Endothelial cell of umbilical vein (primary cell): ENCODE data around the gene WHRN. TPM values are rescaled to one million over a fixed set of nuclear protein-coding genes. Genes with fewer than 3 reads are reported as not detected.

Source experiments
- BruUV-seq: library from RNA; stranded (reverse); fragments of 400-500 nt; replicated peaks from 2 replicates; lab custom pipeline; 2021; lab: Mats Ljungman, UMichigan
- CTCF ChIA-PET: fragments of 300-600, 350-600 bp; sonication (Branson Sonifier 250); formaldehyde crosslinking; loops from one replicate; lab custom pipeline; 2021; ENCODE audit warnings: antibody characterized with exemption, inconsistent platforms; lab: Charles Lee
- POLR2A ChIA-PET: fragments of 300-600, 350-600 bp; sonication (Branson Sonifier 250); formaldehyde crosslinking; loops from one replicate; lab custom pipeline; 2021; ENCODE audit warnings: antibody characterized with exemption, inconsistent platforms; lab: Charles Lee
- DNase-seq: peaks from one replicate; pipeline ENCODE4 v3.0.0-alpha.2; 2011; ENCODE audit warnings: low read depth, low spot score
- FAIRE-seq: peaks from 2 replicates; lab custom pipeline; 2011; peaks lifted over from hg19 to GRCh38; lab: Jason Lieb, UNC
- H2AFZ ChIP-seq: 2 replicates; pipeline ENCODE4 v1.6.0; 2012; ENCODE audit warnings: low read depth, low read length, control low read depth, inconsistent platforms
- H3K27ac ChIP-seq: 2 replicates; pipeline ENCODE4 v1.5.1; 2011; ENCODE audit warnings: low read depth, mild to moderate bottlenecking, control low read depth, low read length, moderate library complexity; ENCODE audit not compliant: insufficient read depth
- H3K27me3 ChIP-seq, 2 experiments: 2 replicates each; pipeline versions ENCODE4 v1.6.0 to v1.6.1; 2011; ENCODE audit warnings: low read length in 2 of 2, mixed read lengths in 1 of 2; ENCODE audit not compliant: control insufficient read depth in 2 of 2, insufficient read depth in 2 of 2
- H3K36me3 ChIP-seq, 2 experiments: 2 replicates in 1 of 2; 3 replicates in 1 of 2; pipeline ENCODE4 v1.5.1; 2011; ENCODE audit warnings: low read length in 2 of 2, mild to moderate bottlenecking in 1 of 2, moderate library complexity in 1 of 2; ENCODE audit not compliant: control insufficient read depth in 2 of 2, insufficient read depth in 2 of 2; ENCODE audit errors: extremely low read depth in 1 of 2
- H3K4me1 ChIP-seq: 3 replicates; pipeline ENCODE4 v1.5.1; 2011; ENCODE audit warnings: mild to moderate bottlenecking, low read length; ENCODE audit not compliant: control insufficient read depth, insufficient read depth; ENCODE audit errors: extremely low read depth
- H3K4me2 ChIP-seq: 2 replicates; pipeline ENCODE4 v1.6.1; 2011; ENCODE audit warnings: low read length, control low read depth, mixed read lengths; ENCODE audit not compliant: insufficient read depth
- H3K4me3 ChIP-seq, 3 experiments: fragments of 200-600 bp in 1 of 3; sonication (generic), shearing (Covaris generic) in 1 of 3; replicated peaks in 1 of 3; 2 replicates each; pipeline ENCODE4 v1.5.1; 2011 to 2016; ENCODE audit warnings: control low read depth in 3 of 3, low read length in 3 of 3, mild to moderate bottlenecking in 2 of 3, inconsistent platforms in 1 of 3, low read depth in 1 of 3, moderate library complexity in 1 of 3; ENCODE audit not compliant: insufficient read depth in 1 of 3
- H3K79me2 ChIP-seq: 2 replicates; pipeline ENCODE4 v1.6.0; 2012; ENCODE audit warnings: low read length, inconsistent platforms; ENCODE audit not compliant: control insufficient read depth, insufficient read depth
- H3K9ac ChIP-seq: replicated peaks from 2 replicates; pipeline ENCODE3; 2011; ENCODE audit warnings: low read length, control low read depth; ENCODE audit not compliant: insufficient read depth; ENCODE audit errors: extremely low read depth
- H3K9me1 ChIP-seq: replicated peaks from 3 replicates; pipeline ENCODE4 v1.6.0; 2011; ENCODE audit warnings: mild to moderate bottlenecking, low read length; ENCODE audit not compliant: control insufficient read depth, insufficient read depth; ENCODE audit errors: extremely low read depth
- H3K9me3 ChIP-seq: replicated peaks from 2 replicates; pipeline ENCODE4 v1.5.1; 2012; ENCODE audit warnings: low read length, inconsistent platforms; ENCODE audit not compliant: control insufficient read depth, insufficient read depth
- H4K20me1 ChIP-seq: replicated peaks from 2 replicates; pipeline ENCODE3; 2011; ENCODE audit warnings: mild to moderate bottlenecking, low read length; ENCODE audit not compliant: control insufficient read depth, insufficient read depth; ENCODE audit errors: extremely low read depth
- EZH2 ChIP-seq: IDR thresholded peaks from 2 replicates; pipeline ENCODE4 v1.6.1; 2012; ENCODE audit warnings: borderline replicate concordance, low read depth, mild to moderate bottlenecking, moderate library complexity, low read length, inconsistent platforms; ENCODE audit not compliant: severe bottlenecking
- JUN ChIP-seq: IDR thresholded peaks from 2 replicates; pipeline ENCODE4 v1.6.1; 2011; ENCODE audit warnings: borderline replicate concordance, low read depth; ENCODE audit not compliant: insufficient read length, insufficient read depth
- POLR2A ChIP-seq: IDR thresholded peaks from 2 replicates; pipeline ENCODE4 v1.6.1; 2012; ENCODE audit warnings: low read depth, mild to moderate bottlenecking, control low read depth, low read length
- POLR2AphosphoS5 ChIP-seq: IDR thresholded peaks from 2 replicates; pipeline ENCODE4 v1.6.1; 2012; ENCODE audit warnings: low read depth, mild to moderate bottlenecking, control low read depth, low read length, moderate library complexity; ENCODE audit not compliant: insufficient read depth
- dilution Hi-C: fragments of 300-500 bp; cut with MboI; formaldehyde crosslinking; loops from one replicate; pipeline ENCODE4 v1.15.0; 2019; ENCODE audit warnings: low sequenced_read_pairs; ENCODE audit not compliant: extremely low pct_ligation_motif_present
- intact Hi-C: fragments of 100-400 bp; cut with micrococcal nuclease; formaldehyde crosslinking; loops from one replicate; pipeline ENCODE4 v1.10.0; 2022
- polyA plus RNA-seq, 4 experiments: library from polyadenylated mRNA; depleted of rRNA in 3 of 4; stranded (reverse) in 3 of 4; unstranded in 1 of 4; fragments of >200 nt; gene quantifications; 2 replicates each; pipeline versions ENCODE4 v1.2.1 to v1.2.3, GENCODE V29; 2011 to 2012; ENCODE audit warnings: missing spikeins in 1 of 4
- total RNA-seq: library from RNA; stranded (reverse); gene quantifications from 2 replicates; pipeline ENCODE4 v1.2.3, GENCODE V29; 2021
- TF ChIP-seq, protein P1 (sequence below), 2 donors: IDR thresholded peaks; 1 replicate in 1 of 2; 2 replicates in 1 of 2; pipeline ENCODE4 v1.5.1; 2011; ENCODE audit warnings: low read length in 2 of 2, mild to moderate bottlenecking in 2 of 2, moderate library complexity in 2 of 2, control low read depth in 1 of 2, inconsistent platforms in 1 of 2, low read depth in 1 of 2; ENCODE audit not compliant: insufficient read depth in 1 of 2; ENCODE audit errors: extremely low read depth in 1 of 2

The WHRN gene
- total and polyA plus RNA-seq, 2 donors (not counting 3 experiments of a cell fraction or from before 2014, with no cell fraction given) = 0.35 to 0.69 TPM

DNA sequence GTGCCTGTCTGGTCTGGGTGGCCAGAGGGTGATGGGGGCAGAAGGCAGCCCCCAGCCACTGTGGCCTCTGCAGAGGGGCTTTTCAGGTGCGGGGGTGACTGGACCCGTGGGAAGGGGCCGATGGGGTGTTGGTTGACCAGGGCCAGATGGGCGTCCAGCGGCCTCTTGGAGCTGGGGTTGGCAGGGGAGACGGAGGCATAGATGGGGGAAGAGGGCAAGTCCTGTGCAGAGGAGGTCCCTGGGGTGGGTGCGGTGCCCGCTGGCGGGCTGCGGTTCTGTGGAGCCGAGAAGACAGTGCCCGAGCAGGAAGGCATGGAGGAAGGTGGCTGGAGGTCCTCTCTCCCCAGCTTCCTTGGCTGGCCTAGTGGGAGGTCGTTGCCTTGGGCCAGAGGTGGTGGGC is 98.8 kb downstream of the WHRN start:
- dilution Hi-C loops (no loop called here), intact Hi-C loops (loop anchor here (5.0 kb wide), 1 partner anchor 1116 kb away; no protein-coding TSS in a partner anchor)
- Histone ChIP-seq H3K27me3 (peaks cover 0 to 2% of the 10 kb centered on the region in 2 experiments), H3K4me1 (no peaks in the 10 kb centered on the region), H3K9me1 (no peaks in the 10 kb centered on the region), H3K27ac (no peak overlapping the region), H3K9me3 (no peaks in the 10 kb centered on the region), H3K4me3 (no peak overlapping the region), H3K9ac (no peak overlapping the region), H4K20me1 (no peaks in the 10 kb centered on the region), H3K4me2 (no peak overlapping the region), H3K36me3 (no peaks in the 10 kb centered on the region), H2AFZ (no peak overlapping the region), H3K79me2 (no peaks in the 10 kb centered on the region)
- BruUV-seq = no TSS peak
- FAIRE-seq (no peak), DNase-seq (no peak)
- CTCF ChIA-PET = interaction anchor here (0.9 to 9.5 kb wide), 16 partner anchors 10 to 1117 kb away, joined by 3 to 397 read pairs (median 10); partner anchors contain the start of genes ATP6V1G1 and TEX53
- TF ChIP-seq POLR2AphosphoS5 (no peak), POLR2A (no peak), JUN (no peak)
- TF ChIP-seq, protein P1, sequence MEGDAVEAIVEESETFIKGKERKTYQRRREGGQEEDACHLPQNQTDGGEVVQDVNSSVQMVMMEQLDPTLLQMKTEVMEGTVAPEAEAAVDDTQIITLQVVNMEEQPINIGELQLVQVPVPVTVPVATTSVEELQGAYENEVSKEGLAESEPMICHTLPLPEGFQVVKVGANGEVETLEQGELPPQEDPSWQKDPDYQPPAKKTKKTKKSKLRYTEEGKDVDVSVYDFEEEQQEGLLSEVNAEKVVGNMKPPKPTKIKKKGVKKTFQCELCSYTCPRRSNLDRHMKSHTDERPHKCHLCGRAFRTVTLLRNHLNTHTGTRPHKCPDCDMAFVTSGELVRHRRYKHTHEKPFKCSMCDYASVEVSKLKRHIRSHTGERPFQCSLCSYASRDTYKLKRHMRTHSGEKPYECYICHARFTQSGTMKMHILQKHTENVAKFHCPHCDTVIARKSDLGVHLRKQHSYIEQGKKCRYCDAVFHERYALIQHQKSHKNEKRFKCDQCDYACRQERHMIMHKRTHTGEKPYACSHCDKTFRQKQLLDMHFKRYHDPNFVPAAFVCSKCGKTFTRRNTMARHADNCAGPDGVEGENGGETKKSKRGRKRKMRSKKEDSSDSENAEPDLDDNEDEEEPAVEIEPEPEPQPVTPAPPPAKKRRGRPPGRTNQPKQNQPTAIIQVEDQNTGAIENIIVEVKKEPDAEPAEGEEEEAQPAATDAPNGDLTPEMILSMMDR (IDR thresholded peaks at IDR 0.05; ENCODE audit: extremely low read depth in 1 of 2, insufficient read depth in 1 of 2, low read depth in 1 of 2, low read length in 2 of 2) = no peak
- POLR2A ChIA-PET = no interaction called here

DNA sequence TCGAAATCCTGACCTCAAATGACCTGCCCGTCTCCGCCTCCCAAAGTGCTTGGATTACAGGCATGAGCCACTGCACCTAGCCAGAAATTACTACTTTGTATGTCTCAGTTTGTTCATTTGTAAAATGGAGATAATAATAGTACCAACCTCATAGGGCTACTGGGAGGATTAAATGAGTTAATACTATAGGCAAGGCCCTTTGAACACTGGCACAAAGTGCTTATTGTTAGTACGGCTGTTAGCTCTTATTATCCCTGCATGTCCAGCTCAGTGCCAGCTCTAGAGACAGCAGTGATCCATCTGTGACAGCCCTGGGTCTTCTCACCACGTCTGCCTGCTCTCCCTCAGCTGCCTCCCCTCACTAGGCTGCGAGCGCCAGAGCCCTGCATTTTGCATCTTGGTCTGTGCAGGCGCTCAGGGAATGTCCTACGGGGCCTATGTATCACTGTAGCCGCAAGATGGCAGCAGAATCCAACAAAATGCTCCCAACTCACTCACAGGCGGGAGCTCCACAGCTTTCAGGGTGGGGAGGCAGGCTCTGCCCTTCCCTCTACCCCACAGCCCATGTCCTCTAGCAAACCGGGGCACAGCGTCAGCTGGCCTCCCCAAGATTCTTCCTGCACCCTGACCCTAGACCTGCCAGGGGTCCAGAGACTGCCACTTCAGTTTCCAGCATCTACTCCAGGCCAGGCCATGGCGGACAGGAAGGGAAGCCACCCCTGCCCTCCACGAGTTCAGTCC is 99.8 kb downstream of the WHRN start:
- DNase-seq = peak; percentile 75
- no TSS peak for BruUV-seq
- FAIRE-seq = peak; percentile 88

More for the DNA sequence above, 99.8 kb downstream of the WHRN start:
- CTCF ChIA-PET = interaction anchor here (0.5 to 9.5 kb wide), 72 partner anchors 10 to 1118 kb away, joined by 3 to 397 read pairs (median 5); partner anchors contain the start of genes AKNA, ATP6V1G1 and TEX53
- Histone ChIP-seq H3K4me2 (no peak overlapping the region), H3K9me1 (no peaks in the 10 kb centered on the region), H3K9me3 (no peaks in the 10 kb centered on the region), H2AFZ (no peak overlapping the region), H3K4me1 (no peaks in the 10 kb centered on the region), H3K27ac (no peak overlapping the region), H3K79me2 (no peaks in the 10 kb centered on the region), H4K20me1 (no peaks in the 10 kb centered on the region), H3K27me3 (peaks cover 0 to 2% of the 10 kb centered on the region in 2 experiments), H3K9ac (no peak overlapping the region), H3K36me3 (no peaks in the 10 kb centered on the region), H3K4me3 (no peak overlapping the region)
- POLR2A ChIA-PET = no interaction called here
- intact Hi-C loops (loop anchor here (1.0 to 5.0 kb wide), 11 partner anchors 66 to 1117 kb away; no protein-coding TSS in a partner anchor), dilution Hi-C loops (no loop called here)
- no peak for TF ChIP-seq JUN
- TF ChIP-seq, protein P1 (IDR thresholded peaks at IDR 0.05; ENCODE audit: extremely low read depth in 1 of 2, insufficient read depth in 1 of 2, low read depth in 1 of 2, low read length in 2 of 2) = peak; percentile 75 to 84
- no peak for TF ChIP-seq EZH2
- no peak for TF ChIP-seq POLR2AphosphoS5
